Endothelial cell of umbilical vein (primary cell): ENCODE measurements around the gene TRABD. TPM values are rescaled to one million over a fixed set of nuclear protein-coding genes. Genes with fewer than 3 reads are reported as not detected.

Experiments used
- BruUV-seq: library from RNA; stranded (reverse); fragments of 400-500 nt; replicated peaks from 2 replicates; lab custom pipeline; 2021; lab: Mats Ljungman, UMichigan
- CTCF ChIA-PET: fragments of 300-600, 350-600 bp; sonication (Branson Sonifier 250); formaldehyde crosslinking; loops from one replicate; lab custom pipeline; 2021; ENCODE audit warnings: antibody characterized with exemption, inconsistent platforms; lab: Charles Lee
- POLR2A ChIA-PET: fragments of 300-600, 350-600 bp; sonication (Branson Sonifier 250); formaldehyde crosslinking; loops from one replicate; lab custom pipeline; 2021; ENCODE audit warnings: antibody characterized with exemption, inconsistent platforms; lab: Charles Lee
- DNase-seq: peaks from one replicate; pipeline ENCODE4 v3.0.0-alpha.2; 2011; ENCODE audit warnings: low read depth, low spot score
- FAIRE-seq: peaks from 2 replicates; lab custom pipeline; 2011; peaks lifted over from hg19 to GRCh38; lab: Jason Lieb, UNC
- H2AFZ ChIP-seq: 2 replicates; pipeline ENCODE4 v1.6.0; 2012; ENCODE audit warnings: low read depth, low read length, control low read depth, inconsistent platforms
- H3K27ac ChIP-seq: 2 replicates; pipeline ENCODE4 v1.5.1; 2011; ENCODE audit warnings: low read depth, mild to moderate bottlenecking, control low read depth, low read length, moderate library complexity; ENCODE audit not compliant: insufficient read depth
- H3K27me3 ChIP-seq, 2 experiments: 2 replicates each; pipeline versions ENCODE4 v1.6.0 to v1.6.1; 2011; ENCODE audit warnings: low read length in 2 of 2, mixed read lengths in 1 of 2; ENCODE audit not compliant: control insufficient read depth in 2 of 2, insufficient read depth in 2 of 2
- H3K36me3 ChIP-seq, 2 experiments: 2 replicates in 1 of 2; 3 replicates in 1 of 2; pipeline ENCODE4 v1.5.1; 2011; ENCODE audit warnings: low read length in 2 of 2, mild to moderate bottlenecking in 1 of 2, moderate library complexity in 1 of 2; ENCODE audit not compliant: control insufficient read depth in 2 of 2, insufficient read depth in 2 of 2; ENCODE audit errors: extremely low read depth in 1 of 2
- H3K4me1 ChIP-seq: 3 replicates; pipeline ENCODE4 v1.5.1; 2011; ENCODE audit warnings: mild to moderate bottlenecking, low read length; ENCODE audit not compliant: control insufficient read depth, insufficient read depth; ENCODE audit errors: extremely low read depth
- H3K4me2 ChIP-seq: 2 replicates; pipeline ENCODE4 v1.6.1; 2011; ENCODE audit warnings: low read length, control low read depth, mixed read lengths; ENCODE audit not compliant: insufficient read depth
- H3K4me3 ChIP-seq, 3 experiments: fragments of 200-600 bp in 1 of 3; sonication (generic), shearing (Covaris generic) in 1 of 3; replicated peaks in 1 of 3; 2 replicates each; pipeline ENCODE4 v1.5.1; 2011 to 2016; ENCODE audit warnings: control low read depth in 3 of 3, low read length in 3 of 3, mild to moderate bottlenecking in 2 of 3, inconsistent platforms in 1 of 3, low read depth in 1 of 3, moderate library complexity in 1 of 3; ENCODE audit not compliant: insufficient read depth in 1 of 3
- H3K79me2 ChIP-seq: 2 replicates; pipeline ENCODE4 v1.6.0; 2012; ENCODE audit warnings: low read length, inconsistent platforms; ENCODE audit not compliant: control insufficient read depth, insufficient read depth
- H3K9ac ChIP-seq: replicated peaks from 2 replicates; pipeline ENCODE3; 2011; ENCODE audit warnings: low read length, control low read depth; ENCODE audit not compliant: insufficient read depth; ENCODE audit errors: extremely low read depth
- H3K9me1 ChIP-seq: replicated peaks from 3 replicates; pipeline ENCODE4 v1.6.0; 2011; ENCODE audit warnings: mild to moderate bottlenecking, low read length; ENCODE audit not compliant: control insufficient read depth, insufficient read depth; ENCODE audit errors: extremely low read depth
- H3K9me3 ChIP-seq: replicated peaks from 2 replicates; pipeline ENCODE4 v1.5.1; 2012; ENCODE audit warnings: low read length, inconsistent platforms; ENCODE audit not compliant: control insufficient read depth, insufficient read depth
- H4K20me1 ChIP-seq: replicated peaks from 2 replicates; pipeline ENCODE3; 2011; ENCODE audit warnings: mild to moderate bottlenecking, low read length; ENCODE audit not compliant: control insufficient read depth, insufficient read depth; ENCODE audit errors: extremely low read depth
- CTCF ChIP-seq, 2 donors: IDR thresholded peaks; 1 replicate in 1 of 2; 2 replicates in 1 of 2; pipeline ENCODE4 v1.5.1; 2011; ENCODE audit warnings: low read length in 2 of 2, mild to moderate bottlenecking in 2 of 2, moderate library complexity in 2 of 2, control low read depth in 1 of 2, inconsistent platforms in 1 of 2, low read depth in 1 of 2; ENCODE audit not compliant: insufficient read depth in 1 of 2; ENCODE audit errors: extremely low read depth in 1 of 2
- EZH2 ChIP-seq: IDR thresholded peaks from 2 replicates; pipeline ENCODE4 v1.6.1; 2012; ENCODE audit warnings: borderline replicate concordance, low read depth, mild to moderate bottlenecking, moderate library complexity, low read length, inconsistent platforms; ENCODE audit not compliant: severe bottlenecking
- FOS ChIP-seq: IDR thresholded peaks from 2 replicates; pipeline ENCODE4 v1.6.1; 2011; ENCODE audit warnings: mild to moderate bottlenecking, low read length, moderate library complexity, borderline replicate concordance; ENCODE audit not compliant: insufficient read depth
- GATA2 ChIP-seq: IDR thresholded peaks from 2 replicates; pipeline ENCODE4 v1.7.0; 2011; ENCODE audit warnings: low read depth, mild to moderate bottlenecking, moderate library complexity, mixed read lengths, low read length; ENCODE audit not compliant: insufficient read length, insufficient read depth
- JUN ChIP-seq: IDR thresholded peaks from 2 replicates; pipeline ENCODE4 v1.6.1; 2011; ENCODE audit warnings: borderline replicate concordance, low read depth; ENCODE audit not compliant: insufficient read length, insufficient read depth
- MAX ChIP-seq: IDR thresholded peaks from 2 replicates; pipeline ENCODE4 v1.6.1; 2011; ENCODE audit not compliant: insufficient read depth, insufficient read length
- MYC ChIP-seq: IDR thresholded peaks from one replicate; pipeline ENCODE4 v1.6.1; 2011; ENCODE audit warnings: mild to moderate bottlenecking, low read depth, low read length
- POLR2A ChIP-seq: IDR thresholded peaks from 2 replicates; pipeline ENCODE4 v1.6.1; 2012; ENCODE audit warnings: low read depth, mild to moderate bottlenecking, control low read depth, low read length
- POLR2AphosphoS5 ChIP-seq: IDR thresholded peaks from 2 replicates; pipeline ENCODE4 v1.6.1; 2012; ENCODE audit warnings: low read depth, mild to moderate bottlenecking, control low read depth, low read length, moderate library complexity; ENCODE audit not compliant: insufficient read depth
- dilution Hi-C: fragments of 300-500 bp; cut with MboI; formaldehyde crosslinking; loops from one replicate; pipeline ENCODE4 v1.15.0; 2019; ENCODE audit warnings: low sequenced_read_pairs; ENCODE audit not compliant: extremely low pct_ligation_motif_present
- intact Hi-C: fragments of 100-400 bp; cut with micrococcal nuclease; formaldehyde crosslinking; loops from one replicate; pipeline ENCODE4 v1.10.0; 2022
- polyA plus RNA-seq, 4 experiments: library from polyadenylated mRNA; depleted of rRNA in 3 of 4; stranded (reverse) in 3 of 4; unstranded in 1 of 4; fragments of >200 nt; gene quantifications; 2 replicates each; pipeline versions ENCODE4 v1.2.1 to v1.2.3, GENCODE V29; 2011 to 2012; ENCODE audit warnings: missing spikeins in 1 of 4
- total RNA-seq: library from RNA; stranded (reverse); gene quantifications from 2 replicates; pipeline ENCODE4 v1.2.3, GENCODE V29; 2021

Gene TRABD
- total and polyA plus RNA-seq, 2 donors (not counting 3 experiments of a cell fraction or from before 2014, with no cell fraction given): 46.8 to 48.4 TPM

GRCh38 chr22:50233223-50233622, 47.5 kb downstream of the TRABD start:
- DNase-seq: no peak
- intact Hi-C loops: no loop called here
- Histone ChIP-seq H3K9ac (no peak overlapping the region), H3K36me3 (peaks cover 0 to 14% of the 10 kb centered on the region in 2 experiments), H3K9me3 (no peaks in the 10 kb centered on the region), H3K27me3 (no peaks in the 10 kb centered on the region), H3K9me1 (no peaks in the 10 kb centered on the region), H3K4me2 (no peak overlapping the region), H3K4me1 (no peaks in the 10 kb centered on the region), H4K20me1 (no peaks in the 10 kb centered on the region), H3K27ac (no peak overlapping the region), H2AFZ (no peak overlapping the region), H3K79me2 (peaks cover 20% of the 10 kb centered on the region), H3K4me3 (no peak overlapping the region)
- dilution Hi-C loops: no loop called here
- no TSS peak for BruUV-seq
- ChIA-PET POLR2A (no interaction called here), CTCF (interaction anchor here (1.2 to 2.8 kb wide), 2 partner anchors 8 to 24 kb away, joined by 4 to 11 read pairs; no protein-coding TSS in a partner anchor)
- TF ChIP-seq POLR2A (no peak), JUN (no peak), CTCF (IDR thresholded peaks at IDR 0.05; ENCODE audit: extremely low read depth in 1 of 2, insufficient read depth in 1 of 2, low read depth in 1 of 2, low read length in 2 of 2) (no peak), POLR2AphosphoS5 (no peak), EZH2 (no peak), GATA2 (no peak), MAX (no peak), MYC (no peak), FOS (no peak)
- no peak for FAIRE-seq
